ENCODE measurements around the gene FCMR.
A peak's percentile ranks its signal among the peaks of the same experiment; 100 is the strongest.
"Not testable (repeated sequence)": the region's sequence is repeated elsewhere in the genome, so short reads cannot be mapped to it uniquely, and the experiment has no call there.

Gene FCMR

GRCh38 chr1:206864939-206865671, 56.6 kb downstream of the FCMR start, which contains the start of gene IL20:
Gene IL20, plus strand, starts transcription at chr1:206865623. Its CDS starts 230 bp downstream, at chr1:206865853.
- peak; percentile 91 for DNase-seq (ENCODE audit: low read depth)
- Histone ChIP-seq H3K4me1 (ENCODE audit: control insufficient read depth, insufficient read depth, low read length) (peaks cover 8% of the 10 kb centered on the region), H3K9ac (ENCODE audit: low read length) (no peak within 1 kb of the TSS), H3K27me3 (replicated peaks; ENCODE audit: control insufficient read depth, insufficient read depth, low read length) (peaks cover 10% of the 10 kb centered on the region), H3K4me3 (ENCODE audit: low read length) (no peak within 1 kb of the TSS), H3K36me3 (ENCODE audit: control insufficient read depth, insufficient read depth, low read length, severe bottlenecking) (no peaks in the 10 kb centered on the region), H3K9me3 (ENCODE audit: control insufficient read depth, low read length) (no peaks in the 10 kb centered on the region)

- DNase-seq (ENCODE audit: low read depth) = no peak
Observed at GRCh38 chr1:206863266-206863665, 58.5 kb downstream of the FCMR start.

GRCh38 chr1:206860165-206860564, 61.6 kb downstream of the FCMR start:
- Histone ChIP-seq H3K36me3 (ENCODE audit: control insufficient read depth, insufficient read depth, low read length, severe bottlenecking) (no peaks in the 10 kb centered on the region), H3K9me3 (ENCODE audit: control insufficient read depth, low read length) (no peaks in the 10 kb centered on the region), H3K4me3 (ENCODE audit: low read length) (no peak overlapping the region), H3K27me3 (replicated peaks; ENCODE audit: control insufficient read depth, insufficient read depth, low read length) (peaks cover 22% of the 10 kb centered on the region), H3K4me1 (ENCODE audit: control insufficient read depth, insufficient read depth, low read length) (peaks cover 1% of the 10 kb centered on the region), H3K9ac (ENCODE audit: low read length) (no peak overlapping the region)
- no peak for DNase-seq (ENCODE audit: low read depth)

More at GRCh38 chr1:206863266-206863665, 58.5 kb downstream of the FCMR start:
- no peak overlapping the region for H3K4me3 ChIP-seq (ENCODE audit: low read length)
- H3K9me3 ChIP-seq (ENCODE audit: control insufficient read depth, low read length) = no peaks in the 10 kb centered on the region
- no peaks in the 10 kb centered on the region for H3K36me3 ChIP-seq (ENCODE audit: control insufficient read depth, insufficient read depth, low read length, severe bottlenecking)
- no peak overlapping the region for H3K9ac ChIP-seq (ENCODE audit: low read length)
- peaks cover 8% of the 10 kb centered on the region for H3K4me1 ChIP-seq (ENCODE audit: control insufficient read depth, insufficient read depth, low read length)
- H3K27me3 ChIP-seq (replicated peaks; ENCODE audit: control insufficient read depth, insufficient read depth, low read length) = peaks cover 19% of the 10 kb centered on the region

- H3K9me3 ChIP-seq (ENCODE audit: control insufficient read depth, low read length) = no peaks in the 10 kb centered on the region
- no peak overlapping the region for H3K4me3 ChIP-seq (ENCODE audit: low read length)
- H3K36me3 ChIP-seq (ENCODE audit: control insufficient read depth, insufficient read depth, low read length, severe bottlenecking) = no peaks in the 10 kb centered on the region
- H3K9ac ChIP-seq (ENCODE audit: low read length) = no peak overlapping the region
- no peaks in the 10 kb centered on the region for H3K4me1 ChIP-seq (ENCODE audit: control insufficient read depth, insufficient read depth, low read length)
- no peak for DNase-seq (ENCODE audit: low read depth)
- peaks cover 22% of the 10 kb centered on the region for H3K27me3 ChIP-seq (replicated peaks; ENCODE audit: control insufficient read depth, insufficient read depth, low read length)
Observed at GRCh38 chr1:206859082-206859521, 62.6 kb downstream of the FCMR start.

GRCh38 chr1:206856674-206857464, 64.9 kb downstream of the FCMR start:
- Histone ChIP-seq H3K9ac (ENCODE audit: low read length) (no peak overlapping the region), H3K4me1 (ENCODE audit: control insufficient read depth, insufficient read depth, low read length) (no peaks in the 10 kb centered on the region), H3K36me3 (ENCODE audit: control insufficient read depth, insufficient read depth, low read length, severe bottlenecking) (no peaks in the 10 kb centered on the region), H3K27me3 (replicated peaks; ENCODE audit: control insufficient read depth, insufficient read depth, low read length) (peaks cover 22% of the 10 kb centered on the region), H3K4me3 (ENCODE audit: low read length) (no peak overlapping the region), H3K9me3 (ENCODE audit: control insufficient read depth, low read length) (no peaks in the 10 kb centered on the region)
- no peak for DNase-seq (ENCODE audit: low read depth)

GRCh38 chr1:206855859-206856258, 65.9 kb downstream of the FCMR start:
- Histone ChIP-seq H3K4me1 (ENCODE audit: control insufficient read depth, insufficient read depth, low read length) (peaks cover 4% of the 10 kb centered on the region), H3K36me3 (ENCODE audit: control insufficient read depth, insufficient read depth, low read length, severe bottlenecking) (no peaks in the 10 kb centered on the region), H3K4me3 (ENCODE audit: low read length) (no peak overlapping the region), H3K9me3 (ENCODE audit: control insufficient read depth, low read length) (no peaks in the 10 kb centered on the region), H3K9ac (ENCODE audit: low read length) (no peak overlapping the region), H3K27me3 (replicated peaks; ENCODE audit: control insufficient read depth, insufficient read depth, low read length) (peaks cover 16% of the 10 kb centered on the region)
- DNase-seq (ENCODE audit: low read depth) = no peak

- no peaks in the 10 kb centered on the region for H3K9me3 ChIP-seq (ENCODE audit: control insufficient read depth, low read length)
- peaks cover 7% of the 10 kb centered on the region for H3K27me3 ChIP-seq (replicated peaks; ENCODE audit: control insufficient read depth, insufficient read depth, low read length)
- no peak overlapping the region for H3K4me3 ChIP-seq (ENCODE audit: low read length)
- peaks cover 4% of the 10 kb centered on the region for H3K4me1 ChIP-seq (ENCODE audit: control insufficient read depth, insufficient read depth, low read length)
- H3K9ac ChIP-seq (ENCODE audit: low read length) = no peak overlapping the region
- no peak for DNase-seq (ENCODE audit: low read depth)
- no peaks in the 10 kb centered on the region for H3K36me3 ChIP-seq (ENCODE audit: control insufficient read depth, insufficient read depth, low read length, severe bottlenecking)
Observed at GRCh38 chr1:206854401-206855129, 67.2 kb downstream of the FCMR start.

- not testable (repeated sequence) for H3K4me1 ChIP-seq (ENCODE audit: control insufficient read depth, insufficient read depth, low read length); DNase-seq (ENCODE audit: low read depth); H3K9me3 ChIP-seq (ENCODE audit: control insufficient read depth, low read length); H3K36me3 ChIP-seq (ENCODE audit: control insufficient read depth, insufficient read depth, low read length, severe bottlenecking); H3K9ac ChIP-seq (ENCODE audit: low read length); H3K27me3 ChIP-seq (replicated peaks; ENCODE audit: control insufficient read depth, insufficient read depth, low read length); H3K4me3 ChIP-seq (ENCODE audit: low read length)
Observed at GRCh38 chr1:206853696-206854095, 68.0 kb downstream of the FCMR start.

Data from adipocyte (in vitro differentiated cells).